Measurements from ENCODE around the gene RALGAPA1. TPM values are rescaled to one million over a fixed set of nuclear protein-coding genes. Genes with fewer than 3 reads are reported as not detected.

The RALGAPA1 gene
- total and polyA plus RNA-seq, 2 of the 13 experiments (the other 11 are each of a cell fraction or from before 2014, with no cell fraction given), result 65.0 to 89.2 TPM

DNA sequence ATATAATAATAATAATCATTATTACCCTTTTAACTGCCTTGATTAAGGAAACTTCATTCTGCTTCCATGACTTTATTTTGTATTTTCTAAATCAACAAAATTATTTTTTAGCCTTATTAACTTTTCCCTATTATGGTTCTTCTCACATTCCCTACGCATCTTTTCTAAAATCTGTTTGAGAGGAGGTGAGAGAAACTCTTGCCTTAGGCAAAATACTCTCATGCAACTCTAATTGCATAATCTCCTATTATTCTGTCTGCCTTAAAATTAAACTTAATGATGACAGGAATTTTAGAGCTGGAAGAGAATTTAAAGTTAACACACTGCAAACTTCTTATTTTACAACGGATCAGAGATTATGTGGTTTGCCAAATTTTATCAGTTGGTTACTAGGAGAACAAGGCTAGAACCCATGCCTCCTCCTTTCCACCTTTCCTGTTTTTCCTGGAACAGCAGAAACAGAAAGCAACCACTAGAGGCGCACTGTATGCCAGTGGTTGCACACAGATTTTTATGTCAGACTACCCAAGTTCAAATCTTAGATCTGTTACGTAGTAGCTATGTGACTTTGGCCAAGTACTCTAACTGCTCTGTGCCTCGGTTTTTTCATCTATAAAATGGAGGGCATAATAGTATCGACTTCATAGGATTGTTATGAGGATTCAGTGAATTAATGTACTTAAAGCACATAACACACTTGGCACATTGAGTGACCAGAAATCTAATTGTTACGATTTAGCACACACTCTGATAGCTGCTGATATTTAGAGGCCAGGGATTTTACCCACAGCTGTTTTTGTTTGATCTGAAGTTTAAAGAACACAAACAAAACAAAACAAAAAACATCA lies 12.7 kb upstream of the RALGAPA1 start (continued):
- no peak for TF ChIP-seq ZNF609 (CRISPR knock-in tag; IDR thresholded peaks at IDR 0.05; ENCODE audit: borderline replicate concordance)
- TF ChIP-seq HOXA9 (CRISPR knock-in tag; IDR thresholded peaks at IDR 0.05; ENCODE audit: borderline replicate concordance), result no peak
- TF ChIP-seq TP53 (CRISPR knock-in tag; conservative IDR thresholded peaks at IDR 0.05), result 0 out of 2 replicates have a peak, but pooled peaks have one; percentile 64
- TF ChIP-seq ZNF256 (CRISPR knock-in tag; conservative IDR thresholded peaks at IDR 0.05), result 0 out of 2 replicates have a peak, but pooled peaks have one; percentile 34
- TF ChIP-seq ARID2 (CRISPR knock-in tag; IDR thresholded peaks at IDR 0.05; ENCODE audit: borderline replicate concordance), result no peak
- no peak for TF ChIP-seq JUNB (CRISPR knock-in tag; IDR thresholded peaks at IDR 0.05; ENCODE audit: borderline replicate concordance)
- TF ChIP-seq NFIC (IDR thresholded peaks at IDR 0.05; ENCODE audit: low read length), result no peak; the same call in 1 of the 2 replicates
- TF ChIP-seq MLLT10 (CRISPR knock-in tag; IDR thresholded peaks at IDR 0.05), result no peak
- no peak for TF ChIP-seq SMAD9 (CRISPR knock-in tag; IDR thresholded peaks at IDR 0.05)
- no peak for TF ChIP-seq ZNF33B (CRISPR knock-in tag; IDR thresholded peaks at IDR 0.05)
- no peak for TF ChIP-seq ZNF451 (CRISPR knock-in tag; IDR thresholded peaks at IDR 0.05)
- peak; percentile 69; the same call in 1 of the 2 replicates for TF ChIP-seq ZNF614 (CRISPR knock-in tag; IDR thresholded peaks at IDR 0.05; ENCODE audit: borderline replicate concordance)
- TF ChIP-seq, protein P1, sequence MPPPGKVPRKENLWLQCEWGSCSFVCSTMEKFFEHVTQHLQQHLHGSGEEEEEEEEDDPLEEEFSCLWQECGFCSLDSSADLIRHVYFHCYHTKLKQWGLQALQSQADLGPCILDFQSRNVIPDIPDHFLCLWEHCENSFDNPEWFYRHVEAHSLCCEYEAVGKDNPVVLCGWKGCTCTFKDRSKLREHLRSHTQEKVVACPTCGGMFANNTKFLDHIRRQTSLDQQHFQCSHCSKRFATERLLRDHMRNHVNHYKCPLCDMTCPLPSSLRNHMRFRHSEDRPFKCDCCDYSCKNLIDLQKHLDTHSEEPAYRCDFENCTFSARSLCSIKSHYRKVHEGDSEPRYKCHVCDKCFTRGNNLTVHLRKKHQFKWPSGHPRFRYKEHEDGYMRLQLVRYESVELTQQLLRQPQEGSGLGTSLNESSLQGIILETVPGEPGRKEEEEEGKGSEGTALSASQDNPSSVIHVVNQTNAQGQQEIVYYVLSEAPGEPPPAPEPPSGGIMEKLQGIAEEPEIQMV (CRISPR knock-in tag; IDR thresholded peaks at IDR 0.05; ENCODE audit: low read depth), result no peak
- no peak for TF ChIP-seq ZNF879 (CRISPR knock-in tag; IDR thresholded peaks at IDR 0.05)
- no peak for TF ChIP-seq TRIM24 (CRISPR knock-in tag; IDR thresholded peaks at IDR 0.05)
- no peak for TF ChIP-seq REL (CRISPR knock-in tag; conservative IDR thresholded peaks at IDR 0.05)
- TF ChIP-seq YEATS4 (CRISPR knock-in tag; IDR thresholded peaks at IDR 0.05; ENCODE audit: borderline replicate concordance), result peak; percentile 38; the same call in 1 of the 2 replicates
- peak; percentile 71 for TF ChIP-seq CREB1 (IDR thresholded peaks at IDR 0.05)
- TF ChIP-seq CREB1 (CRISPR knock-in tag; IDR thresholded peaks at IDR 0.05), result no peak
- peak; percentile 98 for TF ChIP-seq XRCC5 (optimal IDR thresholded peaks at IDR 0.05; ENCODE audit: low read length)
- TF ChIP-seq, protein P2, sequence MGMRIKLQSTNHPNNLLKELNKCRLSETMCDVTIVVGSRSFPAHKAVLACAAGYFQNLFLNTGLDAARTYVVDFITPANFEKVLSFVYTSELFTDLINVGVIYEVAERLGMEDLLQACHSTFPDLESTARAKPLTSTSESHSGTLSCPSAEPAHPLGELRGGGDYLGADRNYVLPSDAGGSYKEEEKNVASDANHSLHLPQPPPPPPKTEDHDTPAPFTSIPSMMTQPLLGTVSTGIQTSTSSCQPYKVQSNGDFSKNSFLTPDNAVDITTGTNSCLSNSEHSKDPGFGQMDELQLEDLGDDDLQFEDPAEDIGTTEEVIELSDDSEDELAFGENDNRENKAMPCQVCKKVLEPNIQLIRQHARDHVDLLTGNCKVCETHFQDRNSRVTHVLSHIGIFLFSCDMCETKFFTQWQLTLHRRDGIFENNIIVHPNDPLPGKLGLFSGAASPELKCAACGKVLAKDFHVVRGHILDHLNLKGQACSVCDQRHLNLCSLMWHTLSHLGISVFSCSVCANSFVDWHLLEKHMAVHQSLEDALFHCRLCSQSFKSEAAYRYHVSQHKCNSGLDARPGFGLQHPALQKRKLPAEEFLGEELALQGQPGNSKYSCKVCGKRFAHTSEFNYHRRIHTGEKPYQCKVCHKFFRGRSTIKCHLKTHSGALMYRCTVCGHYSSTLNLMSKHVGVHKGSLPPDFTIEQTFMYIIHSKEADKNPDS (CRISPR knock-in tag; IDR thresholded peaks at IDR 0.05), result no peak
- TF ChIP-seq NAIF1 (CRISPR knock-in tag; IDR thresholded peaks at IDR 0.05; ENCODE audit: borderline replicate concordance), result no peak
